ENCODE results near the gene RPP25.

The RPP25 gene

GRCh38 chr15:74913041-74913440 is 43.5 kb downstream of the RPP25 start:
- no peak for DNase-seq

GRCh38 chr15:74908635-74909034 is 47.9 kb downstream of the RPP25 start:
- no peak for DNase-seq

GRCh38 chr15:74907163-74907870 is 49.3 kb downstream of the RPP25 start:
- no peak for DNase-seq

- peak; percentile 34 for DNase-seq
Measured at GRCh38 chr15:74906450-74907162, 50.0 kb downstream of the RPP25 start, which contains the start of gene FAM219B. TSS of gene FAM219B (minus strand) at chr15:74906851. CDS start at chr15:74906800, 51 bp downstream.

GRCh38 chr15:74906067-74906449 is 50.5 kb downstream of the RPP25 start:
- DNase-seq: no peak
